Stimulated activated CD4-positive, alpha-beta T cell treated with anti-CD3 and anti-CD28 coated beads, Interleukin-2, amount 100 ng/mL, for 4 hours (primary cell): Measurements from ENCODE around the gene PPP1R16B.
A peak's percentile ranks its signal among the peaks of the same experiment; 100 is the strongest.

Source experiments
- DNase-seq: peaks from one replicate; pipeline ENCODE4 v3.0.0-alpha.2; 2020; ENCODE audit warnings: low read depth

The PPP1R16B gene

DNA sequence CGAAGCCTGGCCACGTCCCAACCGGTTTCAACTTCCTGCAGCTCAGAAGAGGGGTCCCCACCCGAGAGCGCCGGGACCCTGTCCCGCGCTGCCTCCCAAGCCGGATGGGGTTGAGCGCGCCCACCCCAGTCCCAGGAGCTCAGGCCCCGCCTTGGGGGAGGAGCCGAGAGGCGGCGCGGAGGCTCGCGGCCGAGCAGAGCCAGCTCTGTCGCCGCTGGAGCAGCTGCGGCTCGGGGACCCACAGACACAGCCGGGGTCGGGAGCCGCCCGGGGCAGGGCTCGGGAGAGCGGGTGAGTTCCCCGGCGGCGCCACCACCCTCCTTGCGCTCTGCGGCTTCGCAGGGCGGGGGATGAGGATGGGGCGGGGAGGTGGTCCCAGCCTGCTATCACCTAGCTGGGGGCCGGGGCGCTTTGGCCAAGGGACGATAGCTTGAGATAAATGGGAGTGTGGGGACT lies at the start of gene PPP1R16B:
Gene PPP1R16B (plus strand): TSS at position 196 of the 456 bp plus-strand sequence. CDS start 30,229 bp downstream, outside the sequence.
- DNase-seq = peak; percentile 68

DNA sequence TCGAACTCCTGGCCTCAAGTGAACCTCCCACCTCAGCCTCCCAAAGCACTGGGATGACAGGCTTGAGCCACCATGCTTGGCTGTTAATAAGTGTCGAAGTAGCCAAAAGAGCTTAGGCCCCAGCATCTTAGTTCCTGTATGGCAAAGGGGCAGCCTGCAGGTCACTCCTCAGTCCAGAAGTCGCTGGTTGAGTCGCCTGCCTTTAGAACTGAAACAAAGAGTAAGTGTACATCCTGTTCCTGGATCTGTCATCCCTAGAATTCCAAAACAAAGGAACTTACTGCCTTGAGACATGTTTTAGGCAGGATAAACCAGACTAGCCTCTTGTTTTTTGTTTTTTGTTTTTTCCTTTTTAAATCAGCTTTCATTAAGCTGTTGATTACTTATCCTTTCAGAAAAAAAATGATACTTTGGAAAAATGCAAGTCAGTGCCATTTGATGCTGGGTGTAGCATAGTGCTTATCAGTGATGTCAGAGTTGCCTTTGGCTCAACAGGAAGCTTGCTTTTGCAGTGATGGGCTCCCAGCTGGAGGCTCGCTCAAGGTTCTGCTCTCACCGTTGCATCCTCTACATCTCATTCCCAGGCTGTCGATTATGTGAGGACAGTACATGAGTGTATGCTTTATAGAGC lies 48.2 kb upstream of the PPP1R16B start:
- no peak for DNase-seq

DNA sequence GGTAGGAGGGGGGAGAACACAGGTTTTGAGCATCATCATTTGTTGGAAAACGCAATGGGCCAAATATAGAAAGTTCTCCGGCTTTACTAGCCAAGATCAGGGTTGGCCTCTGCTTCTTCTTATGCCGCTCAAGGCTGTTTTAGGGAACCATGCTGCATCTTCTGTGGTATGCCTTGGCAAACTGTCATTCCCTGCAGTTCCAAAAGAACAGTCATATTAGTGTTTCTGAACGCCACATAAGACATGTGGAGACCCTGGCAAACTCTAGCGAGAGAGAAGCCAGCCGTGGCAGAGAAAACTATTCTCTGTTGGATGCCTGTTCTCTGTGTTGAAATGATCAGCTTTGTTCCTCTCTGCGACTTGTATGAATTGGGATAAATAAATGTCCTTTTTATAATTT lies 46.4 kb upstream of the PPP1R16B start:
- DNase-seq = no peak

DNA sequence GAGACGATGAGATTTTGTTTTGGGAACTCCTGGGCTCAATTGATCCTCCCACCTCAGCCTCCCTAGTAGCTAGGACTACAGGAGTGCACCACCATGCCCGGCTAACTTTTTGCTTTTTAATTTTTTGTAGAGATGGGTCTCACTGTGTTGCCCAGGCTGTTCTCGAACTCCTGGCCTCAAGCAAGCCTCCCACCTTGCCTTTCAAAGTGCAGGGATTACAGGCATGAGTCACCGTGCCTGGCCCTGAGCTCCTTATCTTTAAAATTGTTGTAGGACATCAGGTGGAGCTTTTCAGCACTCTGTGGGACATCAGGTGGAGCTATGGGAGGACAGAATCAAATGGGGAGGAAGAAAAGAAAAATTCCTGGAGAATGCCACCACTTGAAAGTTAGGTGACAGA lies 44.5 kb upstream of the PPP1R16B start:
- DNase-seq = no peak

DNA sequence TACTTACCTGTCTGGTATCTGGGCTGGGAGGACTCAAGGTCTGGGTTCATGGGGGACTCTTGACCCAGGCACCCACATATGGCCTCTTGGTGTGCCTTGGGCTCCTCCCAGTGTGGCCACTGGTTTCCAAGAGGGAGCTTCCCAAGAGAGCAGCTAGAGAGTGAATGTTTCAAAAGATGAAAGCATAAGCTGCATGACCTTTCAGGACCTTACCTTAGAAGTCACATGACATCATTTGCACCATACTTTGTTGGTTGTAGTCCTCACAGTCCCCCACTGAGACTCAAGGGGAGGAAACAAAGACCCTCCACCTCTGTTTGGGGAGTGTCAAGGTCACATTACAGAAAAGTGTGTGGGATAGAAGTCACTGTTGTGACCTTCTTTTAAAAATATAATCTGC lies 43.3 kb upstream of the PPP1R16B start:
- no peak for DNase-seq

DNA sequence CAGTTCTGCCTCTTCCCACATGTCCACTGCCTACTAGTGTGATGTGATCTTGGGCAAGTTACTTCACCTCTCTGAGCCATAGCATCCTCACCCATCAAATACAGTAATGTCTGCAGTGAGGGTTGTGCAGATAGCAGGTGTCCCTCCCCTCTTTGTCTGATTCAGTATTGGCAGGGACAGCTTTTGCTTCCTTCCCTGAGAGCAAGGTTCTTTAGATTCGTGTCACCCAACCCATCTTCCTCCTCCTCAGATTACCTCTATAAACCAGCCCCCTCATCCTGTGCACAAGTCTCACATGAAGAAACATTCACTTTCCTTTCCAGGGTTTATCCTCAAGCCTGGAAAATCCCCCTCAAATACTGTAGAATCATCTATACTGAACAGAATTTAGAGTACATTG lies 41.9 kb upstream of the PPP1R16B start:
- no peak for DNase-seq

DNA sequence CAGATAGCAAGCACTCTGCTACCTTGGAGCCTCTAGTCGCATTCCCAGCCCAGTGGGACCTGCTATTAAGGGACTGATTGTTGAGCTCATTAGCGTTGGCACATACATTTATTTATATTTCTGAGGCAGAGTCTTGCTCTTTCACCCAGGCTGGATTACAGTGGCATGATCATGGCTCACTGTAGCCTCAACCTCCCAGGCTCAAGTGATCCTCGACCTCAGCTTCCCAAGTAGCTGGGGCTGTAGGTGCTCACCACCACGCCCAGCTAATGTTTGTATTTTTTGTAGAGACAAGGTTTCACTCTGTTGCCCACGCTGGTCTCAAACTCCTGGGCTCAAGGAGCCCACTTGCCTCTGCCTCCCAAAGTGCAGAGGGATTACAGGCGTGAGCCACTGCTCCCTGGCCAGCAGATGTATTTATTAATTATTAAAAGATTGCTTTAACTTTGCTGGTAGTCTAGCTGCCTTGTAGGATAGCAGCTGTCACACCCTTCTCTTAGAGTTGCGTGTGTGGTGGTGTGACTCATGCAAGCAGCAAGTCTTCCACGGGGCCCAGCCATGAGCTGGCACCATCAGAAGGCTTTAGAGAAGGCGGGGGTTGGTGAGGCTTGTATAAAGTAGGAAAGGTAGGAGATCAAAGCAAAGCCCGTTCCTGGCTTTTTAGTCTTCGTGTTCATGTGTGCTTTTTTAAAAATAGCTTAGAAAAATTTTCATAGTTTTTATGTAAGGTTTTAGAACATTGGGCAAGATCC lies 40.8 kb upstream of the PPP1R16B start:
- DNase-seq = peak; percentile 44

DNA sequence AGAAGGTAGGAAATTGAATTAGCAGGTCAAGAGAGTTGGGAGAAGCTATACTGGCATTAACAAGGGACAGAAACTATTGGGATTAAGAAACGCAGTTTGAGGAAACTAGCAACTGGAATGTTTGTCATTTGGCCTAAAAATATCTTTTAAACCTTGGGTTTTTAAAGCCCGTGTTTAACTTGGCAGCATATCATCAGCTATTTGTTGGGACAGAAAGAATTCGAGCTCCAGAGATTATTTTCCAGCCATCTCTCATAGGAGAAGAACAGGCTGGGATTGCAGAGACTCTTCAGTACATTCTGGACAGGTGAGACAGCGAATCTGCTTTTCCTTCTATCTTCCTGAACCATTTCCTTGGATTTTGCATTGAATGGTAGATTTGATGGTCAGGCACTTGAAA lies 39.4 kb upstream of the PPP1R16B start:
- no peak for DNase-seq

DNA sequence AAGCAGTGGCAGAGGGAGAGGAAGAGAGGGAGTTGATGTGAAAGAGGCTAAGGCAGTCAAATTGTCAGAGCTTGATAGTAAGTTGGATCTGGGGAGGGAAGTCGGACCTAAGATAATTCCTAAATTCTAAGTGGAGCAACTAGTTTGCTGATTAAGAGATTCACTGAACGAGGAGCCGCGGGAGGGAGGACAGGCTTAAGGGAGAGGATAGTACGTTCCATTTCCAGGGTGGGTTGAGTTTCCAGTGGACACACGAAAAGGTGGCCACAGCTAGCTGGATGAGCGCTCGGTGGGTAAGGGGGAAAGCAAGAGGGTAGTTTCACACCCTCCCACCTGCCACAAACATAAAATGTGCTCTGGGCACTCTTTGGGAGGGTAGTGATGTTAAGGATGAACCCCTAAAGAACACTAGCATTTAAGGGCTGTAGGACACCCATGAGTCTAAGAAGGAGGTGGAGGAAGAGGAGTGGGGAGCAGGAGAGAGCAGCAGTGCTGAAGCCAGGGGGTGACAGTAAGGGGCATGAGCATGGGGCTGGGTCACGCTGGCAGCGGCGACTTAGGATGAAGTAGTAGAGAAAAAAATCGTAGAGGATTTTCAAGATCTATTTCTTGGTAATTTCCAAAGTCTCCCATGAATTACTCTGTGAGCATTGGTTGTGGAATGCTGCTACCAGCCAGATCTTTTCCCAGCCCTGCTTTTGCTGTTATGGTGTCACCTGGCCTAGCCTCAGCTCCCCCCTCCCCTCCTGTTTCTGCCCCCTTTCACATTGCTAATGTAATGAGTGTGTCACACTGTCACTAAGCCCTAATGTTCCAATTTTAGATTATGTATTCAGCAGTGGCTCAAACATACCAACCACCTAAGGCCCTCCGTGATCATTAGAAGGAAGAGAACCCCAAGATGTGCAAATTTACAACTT lies 35.9 kb upstream of the PPP1R16B start:
- DNase-seq = no peak

DNA sequence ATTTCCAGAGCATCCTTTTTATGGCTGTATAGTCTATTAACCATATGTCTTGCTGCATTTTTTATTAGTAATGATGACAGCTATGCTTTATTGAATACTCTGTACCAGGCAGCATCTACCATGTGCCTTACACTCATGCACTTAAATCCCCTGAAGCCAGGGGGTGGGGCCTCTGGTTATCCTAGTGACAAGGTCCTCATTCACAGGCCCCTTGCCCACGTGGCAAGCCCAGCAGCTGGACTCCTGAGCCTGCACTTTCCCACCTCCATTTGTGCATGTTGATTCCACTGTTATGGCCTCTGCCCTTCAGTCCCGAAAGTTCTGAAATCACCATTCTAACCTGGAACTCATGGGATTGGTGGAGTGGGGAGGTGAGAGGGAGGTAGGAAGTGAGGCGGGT lies 35.0 kb upstream of the PPP1R16B start:
- DNase-seq = no peak

DNA sequence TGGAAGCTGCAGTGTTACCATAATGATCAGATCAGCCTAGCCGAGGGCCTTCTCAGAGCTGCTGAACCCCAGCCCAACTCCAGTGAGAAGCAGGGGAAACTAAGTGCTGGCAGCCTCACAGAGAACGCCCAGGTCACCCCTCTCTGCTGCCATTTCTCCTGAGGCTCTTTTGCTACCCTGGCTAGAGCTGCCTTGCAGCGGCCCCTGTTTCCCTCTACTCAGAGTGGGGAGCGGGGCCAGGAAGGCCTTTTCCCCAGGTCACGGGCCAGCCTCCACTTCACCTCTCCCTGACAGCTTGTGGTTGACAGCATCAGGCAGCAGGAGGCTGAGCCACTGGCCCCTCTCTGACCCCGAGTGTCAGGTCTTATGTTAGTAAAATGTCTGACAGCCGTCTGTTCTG lies 34.5 kb upstream of the PPP1R16B start:
- DNase-seq = no peak

DNA sequence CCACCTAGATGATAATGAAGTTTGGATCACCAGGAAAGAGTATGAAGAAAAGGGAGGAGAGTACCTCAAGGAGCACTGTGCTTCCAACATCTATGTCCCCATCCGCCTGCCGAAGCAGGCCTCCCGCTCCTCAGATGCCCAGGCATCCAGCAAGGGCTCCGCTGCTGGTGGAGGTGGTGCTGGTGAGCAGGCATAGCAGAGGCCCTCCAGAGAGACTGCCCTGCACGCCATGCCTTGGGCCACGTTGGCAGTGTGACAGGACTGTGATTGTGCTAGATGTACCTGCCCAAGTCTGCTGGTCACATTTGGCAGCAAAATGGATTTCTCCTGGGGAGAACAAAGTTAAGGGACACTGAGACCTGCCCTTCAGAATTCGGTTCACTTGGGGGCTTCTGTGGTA lies 33.9 kb upstream of the PPP1R16B start:
- no peak for DNase-seq

DNA sequence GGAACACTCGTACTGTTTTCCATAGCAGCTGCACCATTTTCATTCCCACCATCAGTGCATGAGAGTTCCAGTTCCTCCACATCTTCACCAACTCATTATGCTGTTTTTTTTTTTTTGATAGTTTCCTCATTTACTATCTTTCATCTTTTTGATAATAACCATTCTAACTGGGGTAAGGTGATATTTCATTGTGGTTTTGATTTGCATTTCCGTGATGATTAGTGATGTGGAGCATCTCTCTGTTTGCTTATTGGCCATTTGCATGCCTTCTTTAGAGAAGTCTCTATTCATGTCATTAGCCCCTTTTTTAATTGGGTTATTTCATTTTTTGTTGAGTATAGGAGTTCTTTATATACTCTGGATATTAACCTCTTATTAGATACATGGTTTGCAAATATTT lies 31.3 kb upstream of the PPP1R16B start:
- DNase-seq = no peak

DNA sequence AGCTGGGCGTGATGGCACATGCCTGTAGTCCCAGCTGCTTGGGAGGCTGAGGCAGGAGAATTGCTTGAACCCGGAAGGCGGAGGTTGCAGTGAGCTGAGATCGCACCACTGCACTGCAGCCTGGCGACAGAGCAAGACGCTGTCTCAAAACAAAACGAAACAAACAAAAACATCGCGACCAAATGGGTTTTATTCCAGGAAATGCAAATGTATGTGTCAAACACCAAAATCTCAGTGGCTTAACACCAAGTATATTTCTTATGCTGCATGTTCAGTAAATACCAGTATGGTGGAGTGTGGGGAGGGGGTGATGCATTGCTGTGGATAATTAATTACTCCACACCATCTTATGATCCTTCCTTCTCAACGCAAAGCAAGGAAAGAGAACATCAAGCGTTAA lies 29.1 kb upstream of the PPP1R16B start:
- DNase-seq = no peak

DNA sequence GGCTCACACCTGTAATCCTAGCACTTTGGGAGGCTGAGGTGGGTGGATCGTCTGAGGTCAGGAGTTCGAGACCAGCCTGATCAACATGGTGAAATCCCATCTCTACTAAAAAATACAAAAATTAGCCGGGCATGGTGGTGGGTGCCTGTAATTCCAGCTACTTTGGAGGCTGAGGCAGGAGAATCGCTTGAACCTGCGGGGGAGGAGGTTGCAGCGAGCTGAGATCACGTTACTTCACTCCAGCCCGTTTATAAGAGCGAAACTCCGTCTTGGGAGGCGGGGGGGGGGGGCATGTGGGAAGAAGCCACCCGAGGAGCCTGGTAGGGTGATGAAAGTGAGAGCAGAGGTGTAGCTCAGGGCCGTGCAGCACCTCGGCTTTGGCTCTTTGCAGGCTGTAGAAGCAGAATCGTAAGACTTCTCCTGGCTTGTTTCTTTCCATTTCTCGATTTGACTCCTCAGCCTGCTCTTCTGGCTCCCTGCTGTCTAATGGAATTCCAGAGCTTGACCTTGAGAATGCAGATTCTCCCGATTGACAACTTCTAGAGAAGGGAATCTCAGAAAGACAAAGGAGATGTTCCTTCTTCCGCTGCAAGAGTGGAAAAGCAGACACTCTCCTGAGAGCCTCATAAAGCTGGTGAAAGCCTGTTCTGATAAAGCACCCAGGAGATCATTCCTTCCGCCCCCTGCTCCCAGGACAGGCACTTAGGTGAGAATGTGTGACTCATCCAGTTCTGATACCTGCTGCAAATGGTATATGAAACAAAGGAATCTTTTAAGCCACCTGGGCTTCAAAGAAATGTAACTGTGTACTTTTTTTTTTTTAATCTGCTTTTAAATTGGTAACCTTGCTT lies 26.0 kb upstream of the PPP1R16B start:
- DNase-seq = no peak

DNA sequence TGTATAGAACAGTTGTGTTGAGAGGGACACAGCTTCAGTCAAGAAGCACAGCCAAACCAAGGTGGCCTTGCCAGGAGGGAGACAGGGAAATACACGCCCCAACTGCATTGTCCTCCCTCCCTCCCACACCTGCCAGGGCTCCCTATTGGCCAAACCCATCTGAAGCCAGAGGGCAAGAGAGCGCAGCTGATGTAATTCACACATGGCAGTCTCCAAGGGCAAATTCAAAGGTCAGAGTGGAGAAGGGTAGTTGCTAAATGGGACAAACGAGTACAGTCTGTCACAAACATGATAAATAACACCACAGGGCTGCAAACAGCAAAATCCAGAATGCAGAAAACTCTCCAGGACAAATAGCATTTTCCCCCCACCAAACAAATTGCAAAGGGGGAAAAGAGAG lies 23.2 kb upstream of the PPP1R16B start:
- no peak for DNase-seq

DNA sequence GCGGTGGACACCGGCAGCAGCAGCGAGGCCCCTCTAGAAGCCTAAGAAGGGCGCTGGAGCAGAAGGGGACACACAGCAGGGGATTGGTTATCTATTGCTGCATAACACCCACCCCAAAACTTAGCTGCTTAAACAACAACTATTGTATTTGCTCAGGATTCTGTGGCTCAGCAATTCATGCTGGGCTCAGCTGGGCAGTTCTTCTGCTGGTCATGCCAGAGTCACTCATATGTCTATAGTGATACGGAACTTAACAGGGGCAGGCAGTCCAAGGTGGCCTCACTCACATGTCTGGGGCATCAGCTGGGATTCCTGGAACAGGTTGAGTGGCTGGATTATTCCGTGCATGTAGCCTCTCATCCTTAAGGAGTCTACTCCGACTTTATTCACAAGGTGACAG lies 17.6 kb upstream of the PPP1R16B start:
- DNase-seq = no peak

DNA sequence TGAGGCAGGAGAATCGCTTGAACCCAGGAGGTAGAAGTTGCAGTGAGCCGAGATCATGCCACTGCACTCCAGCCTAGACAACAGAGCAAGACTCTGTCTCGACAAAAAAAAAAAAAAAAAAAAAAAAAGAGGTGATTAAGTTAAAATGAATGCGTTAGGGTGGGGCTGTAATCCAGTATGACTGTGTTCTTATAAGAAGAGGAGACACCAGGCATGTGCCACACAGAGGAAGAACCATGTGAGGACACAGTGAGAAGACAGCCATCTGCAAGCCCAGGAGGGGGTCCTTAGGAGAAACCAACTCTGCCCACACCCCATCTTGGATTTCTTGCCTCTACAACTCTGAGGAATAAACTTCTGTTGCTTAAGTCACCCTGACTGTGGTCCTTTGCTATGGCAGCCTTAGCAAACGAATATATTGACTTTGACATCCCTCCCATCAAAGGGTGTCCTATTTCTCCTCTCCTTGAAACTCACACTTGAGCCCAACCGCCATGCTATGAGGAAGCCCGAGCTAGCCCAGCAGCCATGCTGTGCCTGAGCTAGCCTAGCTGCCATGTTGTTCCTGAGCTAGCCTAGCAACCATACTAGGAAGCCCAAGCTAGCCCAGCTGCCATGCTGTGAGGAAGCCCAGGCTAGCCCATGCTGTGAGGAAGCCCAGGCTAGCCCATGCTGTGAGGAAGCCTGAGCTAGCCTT lies 15.8 kb upstream of the PPP1R16B start:
- DNase-seq = no peak

DNA sequence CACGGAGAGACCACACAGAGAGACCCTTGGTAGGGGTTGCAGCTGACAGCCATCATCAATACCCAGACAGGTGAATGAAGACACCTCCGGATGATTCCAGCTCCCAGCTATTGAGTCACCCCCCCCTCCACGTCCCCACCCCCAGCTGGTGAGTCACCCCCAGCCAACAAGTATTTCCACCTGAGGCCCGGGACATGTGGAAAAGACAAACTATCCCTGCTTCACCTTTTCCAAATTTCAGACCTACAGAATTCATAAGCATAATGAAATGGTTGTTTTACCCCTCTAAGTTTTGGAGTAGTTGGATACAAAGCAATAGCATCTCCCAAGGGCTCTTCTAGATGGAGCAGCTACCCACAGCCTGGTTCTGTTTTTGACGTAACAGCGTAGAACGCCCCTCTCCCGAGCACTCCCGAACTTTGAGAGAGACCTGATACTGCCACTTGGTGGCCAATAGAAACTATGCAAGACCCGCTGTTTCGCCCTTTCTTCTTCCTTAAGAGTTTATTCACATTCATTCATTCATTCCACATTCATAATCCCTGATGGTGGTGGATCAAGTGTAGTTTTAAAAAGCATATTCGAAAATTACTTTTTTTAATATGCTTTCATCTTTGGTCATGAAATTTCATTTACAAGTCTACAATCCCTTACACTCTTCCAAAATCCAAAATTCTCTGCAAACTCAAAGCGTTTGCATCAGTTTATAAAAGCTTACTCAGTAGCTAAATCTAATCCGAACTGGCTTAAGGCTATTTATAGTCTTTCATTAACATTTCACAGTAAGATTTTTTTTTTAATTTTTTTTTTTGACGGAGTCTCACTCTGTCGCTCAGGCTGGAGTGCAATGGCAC lies 15.1 kb upstream of the PPP1R16B start:
- peak; percentile 44 for DNase-seq

DNA sequence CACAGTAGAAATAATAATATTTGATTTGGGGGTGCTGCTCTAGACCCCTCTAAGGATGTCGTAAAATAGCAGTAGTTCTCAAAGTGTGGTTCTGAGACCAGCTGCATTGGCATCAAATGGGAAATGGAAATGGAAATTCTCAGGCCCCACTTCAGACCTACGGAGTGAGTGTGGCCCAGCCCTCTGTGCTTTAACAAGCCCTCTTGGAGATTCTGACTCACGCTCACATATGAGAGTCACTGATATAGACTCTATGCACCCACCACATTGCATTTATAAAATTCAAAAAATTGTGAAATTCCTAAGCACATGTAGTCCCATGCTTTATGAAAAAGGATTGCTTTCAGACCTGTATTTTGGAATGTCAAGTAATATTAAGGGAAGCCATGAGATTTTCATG lies 14.2 kb upstream of the PPP1R16B start:
- DNase-seq = no peak
